Psoas muscle (tissue), 8 donors: Measurements from ENCODE around the gene CELF6. TPM values are rescaled to one million over a fixed set of nuclear protein-coding genes. Genes with fewer than 3 reads are reported as not detected.

Experiments used
- ATAC-seq, 4 donors: fragments of 200-7000 bp; cut with Tn5 transposase; one replicate each; pipeline ENCODE4 v1.9.1; 2020; ENCODE audit warnings: moderate library complexity in 3 of 4, mild to moderate bottlenecking in 2 of 4
- DNase-seq, 2 donors: peaks; one replicate each; pipeline ENCODE4 v3.0.0-alpha.2; 2020
- H3K27ac ChIP-seq: fragments of 200-600 bp; one replicate; pipeline ENCODE4 v1.8.0; 2022
- H3K27me3 ChIP-seq, 3 donors: fragments of 200-600 bp in 1 of 3; one replicate each; pipeline versions ENCODE4 v1.6.1 to v1.8.0; 2013 to 2022; ENCODE audit warnings: low read length in 2 of 3, mild to moderate bottlenecking in 2 of 3, moderate library complexity in 1 of 3; ENCODE audit not compliant: insufficient read depth in 3 of 3
- H3K36me3 ChIP-seq, 2 donors: fragments of 200-600 bp in 1 of 2; one replicate each; pipeline versions ENCODE4 v1.6.1 to v1.8.0; 2013 to 2022; ENCODE audit warnings: low read depth in 1 of 2, mild to moderate bottlenecking in 1 of 2, moderate library complexity in 1 of 2; ENCODE audit not compliant: insufficient read depth in 1 of 2
- H3K4me1 ChIP-seq: fragments of 200-600 bp; one replicate; pipeline ENCODE4 v1.8.0; 2022
- H3K4me3 ChIP-seq: fragments of 200-600 bp; one replicate; pipeline ENCODE4 v1.8.0; 2022; ENCODE audit warnings: mild to moderate bottlenecking
- H3K9me3 ChIP-seq: fragments of 200-600 bp; one replicate; pipeline ENCODE4 v1.8.0; 2022
- CTCF ChIP-seq: fragments of 200-600 bp; IDR thresholded peaks from one replicate; pipeline ENCODE4 v1.8.0; 2022; ENCODE audit warnings: antibody characterized with exemption
- WGBS, 3 donors: extraction: QIAGEN DNeasy Blood & Tissue Kit; methylation state at CpG; one replicate each; pipeline versions ENCODE4 v1.1.6 to v1.1.7; 2013; 5-methylcytosine and 5-hydroxymethylcytosine counted together
- intact Hi-C, 2 donors: fragments of 100-400 bp; cut with DNase I; formaldehyde crosslinking; loops; one replicate each; pipeline versions ENCODE4 v1.11.0 to v1.14.2; 2022
- polyA plus RNA-seq, 3 donors: library from polyadenylated mRNA; stranded (reverse); fragments of 200-250 nt; gene quantifications; one replicate each; pipeline ENCODE4 v1.2.3, GENCODE V29; 2013
- total RNA-seq, 4 donors: library from RNA; stranded (reverse); fragmentation: NEBNext Ultra II Directional in 2 of 4; extraction: Animal tissue kit (Norgen Biotek cat#: 25700) in 2 of 4; gene quantifications; one replicate each; pipeline versions ENCODE4 v1.2.1 to v1.2.4, GENCODE V29; 2021 to 2023
- donor health status: healthy with polysubstance abuse.
- donor health status: DM: no; HTN: no; CAD: no; lungs with moderate emphysema.
- donor health status: Bipolar disorder and iron deficiency.
- donor health status: healthy.
- donor health status: DM: yes; HTN: yes; CAD: no.
- donor health status: DM: no; HTN: no; CAD: no.
- donor health status: DM: no; HTN: no; CAD: no.
- donor health status: DM: yes; HTN: yes; CAD: no.

Gene CELF6
- total and polyA plus RNA-seq, 7 donors: 0.13 to 0.81 (median 0.20) TPM

- Histone ChIP-seq H3K4me3 (peak overlapping the region; percentile 93), H3K27ac (peak overlapping the region; percentile 92), H3K36me3 (peaks cover 0 to 27% of the 10 kb centered on the region in 2 donors), H3K9me3 (no peaks in the 10 kb centered on the region), H3K4me1 (peaks cover 23% of the 10 kb centered on the region), H3K27me3 (no peaks in the 10 kb centered on the region)
- 32 to 42% (median 38%) methylated on average over 10 of the region's 10 CpGs for WGBS, 3 donors
- DNase-seq (no peak), ATAC-seq (peak in 1 of 4 donors; percentile 1)
- intact Hi-C loops: loop anchor here (2.0 to 5.0 kb wide), 5 partner anchors 41 to 199 kb away; partner anchors contain the start of genes PKM (in 2 of the 2), ARIH1 (in 1 of the 2), MYO9A (in 1 of the 2) and SENP8 (in 1 of the 2)
- TF ChIP-seq CTCF: no peak
Observed at GRCh38 chr15:72272997-72273352, 47.0 kb downstream of the CELF6 start.

- intact Hi-C loops: loop anchor here (2.0 to 5.0 kb wide), 5 partner anchors 40 to 200 kb away; partner anchors contain the start of genes PKM (in 2 of the 2), ARIH1 (in 1 of the 2), MYO9A (in 1 of the 2) and SENP8 (in 1 of the 2)
- Histone ChIP-seq H3K9me3 (no peaks in the 10 kb centered on the region), H3K4me1 (peaks cover 23% of the 10 kb centered on the region), H3K27me3 (no peaks in the 10 kb centered on the region), H3K4me3 (peak within 1 kb of the TSS; percentile 93), H3K27ac (peak within 1 kb of the TSS; percentile 92), H3K36me3 (peaks cover 0 to 33% of the 10 kb centered on the region in 2 donors)
- DNase-seq (peak; percentile 100), ATAC-seq (peak; percentile 99)
- WGBS, 3 donors: 0 to 1% (median 1%) methylated on average over 47 to 82 of the region's 82 CpGs
- peak; percentile 62 for TF ChIP-seq CTCF
Observed at GRCh38 chr15:72272213-72272996, 47.6 kb downstream of the CELF6 start, which contains the start of gene PARP6. TSS of gene PARP6 (minus strand) at chr15:72272554. CDS start at chr15:72267477, 5,077 bp downstream.

- intact Hi-C loops: loop anchor here (2.0 to 5.0 kb wide), 5 partner anchors 40 to 200 kb away; partner anchors contain the start of genes PKM (in 2 of the 2), ARIH1 (in 1 of the 2), MYO9A (in 1 of the 2) and SENP8 (in 1 of the 2)
- 3 to 5% (median 4%) methylated on average over 13 of the region's 13 CpGs for WGBS, 3 donors
- H3K4me3 ChIP-seq: peak overlapping the region; percentile 93
- no peaks in the 10 kb centered on the region for H3K27me3 ChIP-seq
- peaks cover 1 to 39% of the 10 kb centered on the region in 2 donors for H3K36me3 ChIP-seq
- H3K4me1 ChIP-seq: peaks cover 23% of the 10 kb centered on the region
- no peaks in the 10 kb centered on the region for H3K9me3 ChIP-seq
- no peak for DNase-seq
- H3K27ac ChIP-seq: peak overlapping the region; percentile 92
- TF ChIP-seq CTCF: no peak
- ATAC-seq: peak in 3 of 4 donors; percentile 1 to 7 (median 3)
Observed at GRCh38 chr15:72271895-72272212, 48.1 kb downstream of the CELF6 start.

GRCh38 chr15:72271221-72271620, 48.7 kb downstream of the CELF6 start:
- Histone ChIP-seq H3K36me3 (peaks cover 4 to 45% of the 10 kb centered on the region in 2 donors), H3K27ac (peak overlapping the region; percentile 92), H3K27me3 (no peaks in the 10 kb centered on the region), H3K4me1 (peaks cover 23% of the 10 kb centered on the region), H3K4me3 (peak overlapping the region; percentile 93), H3K9me3 (no peaks in the 10 kb centered on the region)
- ATAC-seq: no peak
- no peak for DNase-seq
- TF ChIP-seq CTCF: no peak
- intact Hi-C loops: loop anchor here (5.0 kb wide), 4 partner anchors 39 to 201 kb away; partner anchors contain the start of genes ARIH1 (in 1 of the 2), MYO9A (in 1 of the 2), PKM (in 1 of the 2) and SENP8 (in 1 of the 2)
- 62 to 73% (median 64%) methylated on average over 4 of the region's 4 CpGs for WGBS, 3 donors
